ENCODE measurements around the gene ZNF580. TPM values are rescaled to one million over a fixed set of nuclear protein-coding genes. Genes with fewer than 3 reads are reported as not detected.

Gene ZNF580
- total and polyA plus RNA-seq, 10 of the 15 experiments (the other 5 are each of a cell fraction or from before 2014, with no cell fraction given) = 2.3 to 31.8 (median 10.0) TPM

GRCh38 chr19:55653651-55654322 is 13.0 kb downstream of the ZNF580 start (continued):
- TF ChIP-seq REST (IDR thresholded peaks at IDR 0.05; ENCODE audit: low read depth, low read length) (no peak), BCLAF1 (IDR thresholded peaks at IDR 0.05) (no peak), ZNF207 (IDR thresholded peaks at IDR 0.05; ENCODE audit: borderline replicate concordance) (peak; percentile 82), BMI1 (IDR thresholded peaks at IDR 0.05; ENCODE audit: borderline replicate concordance) (peak; percentile 99), MLLT1 (IDR thresholded peaks at IDR 0.05) (peak; percentile 89), BCL11A (IDR thresholded peaks at IDR 0.05; ENCODE audit: low read depth, low read length) (0 out of 2 replicates have a peak, but pooled peaks have one; percentile 29), SMARCA5 (IDR thresholded peaks at IDR 0.05) (peak; percentile 99), ZNF274 (IDR thresholded peaks at IDR 0.05; ENCODE audit: insufficient read depth, insufficient read length) (no peak), ATF2 (IDR thresholded peaks at IDR 0.05; ENCODE audit: low read length) (no peak), ZNF24 (IDR thresholded peaks at IDR 0.05) (no peak), ZBTB4 (CRISPR knock-in tag; IDR thresholded peaks at IDR 0.05) (no peak), ATF3 (IDR thresholded peaks at IDR 0.05; ENCODE audit: borderline replicate concordance, extremely low read depth, low read depth, low read length) (peak; percentile 68; the same call in 1 of the 2 replicates), TBL1XR1 (IDR thresholded peaks at IDR 0.05; ENCODE audit: low read depth, low read length) (0 out of 2 replicates have a peak, but pooled peaks have one; percentile 63), TARDBP (IDR thresholded peaks at IDR 0.05; ENCODE audit: borderline replicate concordance) (no peak)
